ENCODE results near the gene THSD4. TPM values are rescaled to one million over a fixed set of nuclear protein-coding genes. Genes with fewer than 3 reads are reported as not detected.

The THSD4 gene
- total RNA-seq, 1 experiment from 2014 or later = 0.29 TPM

GRCh38 chr15:71545223-71545760 is 430.0 kb downstream of the THSD4 start:
- ChIA-PET POLR2A (no interaction called here), CTCF (no interaction called here)
- no peaks in the 10 kb centered on the region for H3K4me1 ChIP-seq
- Mint-ChIP-seq H3K27me3 (ENCODE audit: insufficient read depth, unreplicated experiment) (no peaks in the 10 kb centered on the region), H3K27ac (ENCODE audit: unreplicated experiment) (no peak overlapping the region), H3K9me3 (ENCODE audit: unreplicated experiment) (no peaks in the 10 kb centered on the region), H3K36me3 (ENCODE audit: insufficient read depth, unreplicated experiment) (no peaks in the 10 kb centered on the region), H3K4me1 (ENCODE audit: low read depth, unreplicated experiment) (no peaks in the 10 kb centered on the region), H3K4me3 (ENCODE audit: unreplicated experiment) (no peak overlapping the region)
- no peak overlapping the region for H3K4me3 ChIP-seq (ENCODE audit: low read depth, low read length)
- no peak for DNase-seq
- no peak for TF ChIP-seq CTCF (IDR thresholded peaks at IDR 0.05; ENCODE audit: insufficient read depth in 1 of 2, low read depth in 1 of 2, low read length in 1 of 2, severe bottlenecking in 1 of 2, unreplicated experiment in 1 of 2)
- no peaks in the 10 kb centered on the region for H3K36me3 ChIP-seq (ENCODE audit: control insufficient read depth, insufficient read depth, low read length)
- intact Hi-C loops (cut with micrococcal nuclease; ENCODE audit: unreplicated experiment) = no loop called here
- no peaks in the 10 kb centered on the region for H3K27me3 ChIP-seq (replicated peaks; ENCODE audit: control insufficient read depth, insufficient read depth, low read length)
- BruUV-seq (replicated peaks) = no TSS peak
- H3K9me3 ChIP-seq = no peaks in the 10 kb centered on the region

- ChIA-PET CTCF (no interaction called here), POLR2A (no interaction called here)
- Histone ChIP-seq H3K4me3 (ENCODE audit: low read depth, low read length) (no peak overlapping the region), H3K4me1 (no peaks in the 10 kb centered on the region), H3K9me3 (no peaks in the 10 kb centered on the region), H3K36me3 (ENCODE audit: control insufficient read depth, insufficient read depth, low read length) (no peaks in the 10 kb centered on the region), H3K27me3 (replicated peaks; ENCODE audit: control insufficient read depth, insufficient read depth, low read length) (no peaks in the 10 kb centered on the region)
- Mint-ChIP-seq H3K27ac (ENCODE audit: unreplicated experiment) (no peak overlapping the region), H3K36me3 (ENCODE audit: insufficient read depth, unreplicated experiment) (no peaks in the 10 kb centered on the region), H3K27me3 (ENCODE audit: insufficient read depth, unreplicated experiment) (no peaks in the 10 kb centered on the region), H3K4me3 (ENCODE audit: unreplicated experiment) (no peak overlapping the region), H3K9me3 (ENCODE audit: unreplicated experiment) (no peaks in the 10 kb centered on the region), H3K4me1 (ENCODE audit: low read depth, unreplicated experiment) (no peaks in the 10 kb centered on the region)
- no TSS peak for BruUV-seq (replicated peaks)
- no peak for DNase-seq
- TF ChIP-seq CTCF (IDR thresholded peaks at IDR 0.05; ENCODE audit: insufficient read depth in 1 of 2, low read depth in 1 of 2, low read length in 1 of 2, severe bottlenecking in 1 of 2, unreplicated experiment in 1 of 2) = no peak
- intact Hi-C loops (cut with micrococcal nuclease; ENCODE audit: unreplicated experiment) = no loop called here
Measured at GRCh38 chr15:71545923-71546322, 430.7 kb downstream of the THSD4 start.

- DNase-seq = no peak
- Histone ChIP-seq H3K4me3 (ENCODE audit: low read depth, low read length) (no peak overlapping the region), H3K9me3 (no peaks in the 10 kb centered on the region), H3K4me1 (no peaks in the 10 kb centered on the region), H3K36me3 (ENCODE audit: control insufficient read depth, insufficient read depth, low read length) (no peaks in the 10 kb centered on the region), H3K27me3 (replicated peaks; ENCODE audit: control insufficient read depth, insufficient read depth, low read length) (no peaks in the 10 kb centered on the region)
- POLR2A ChIA-PET = no interaction called here
- Mint-ChIP-seq H3K36me3 (ENCODE audit: insufficient read depth, unreplicated experiment) (no peaks in the 10 kb centered on the region), H3K9me3 (ENCODE audit: unreplicated experiment) (no peaks in the 10 kb centered on the region), H3K27me3 (ENCODE audit: insufficient read depth, unreplicated experiment) (no peaks in the 10 kb centered on the region), H3K4me1 (ENCODE audit: low read depth, unreplicated experiment) (no peaks in the 10 kb centered on the region), H3K27ac (ENCODE audit: unreplicated experiment) (no peak overlapping the region), H3K4me3 (ENCODE audit: unreplicated experiment) (no peak overlapping the region)
- BruUV-seq (replicated peaks) = no TSS peak
- intact Hi-C loops (cut with micrococcal nuclease; ENCODE audit: unreplicated experiment) = no loop called here
- CTCF ChIA-PET = no interaction called here
- no peak for TF ChIP-seq CTCF (IDR thresholded peaks at IDR 0.05; ENCODE audit: insufficient read depth in 1 of 2, low read depth in 1 of 2, low read length in 1 of 2, severe bottlenecking in 1 of 2, unreplicated experiment in 1 of 2)
Measured at GRCh38 chr15:71547011-71547410, 431.7 kb downstream of the THSD4 start.
